Measurements from ENCODE around the gene MCC.

DNA sequence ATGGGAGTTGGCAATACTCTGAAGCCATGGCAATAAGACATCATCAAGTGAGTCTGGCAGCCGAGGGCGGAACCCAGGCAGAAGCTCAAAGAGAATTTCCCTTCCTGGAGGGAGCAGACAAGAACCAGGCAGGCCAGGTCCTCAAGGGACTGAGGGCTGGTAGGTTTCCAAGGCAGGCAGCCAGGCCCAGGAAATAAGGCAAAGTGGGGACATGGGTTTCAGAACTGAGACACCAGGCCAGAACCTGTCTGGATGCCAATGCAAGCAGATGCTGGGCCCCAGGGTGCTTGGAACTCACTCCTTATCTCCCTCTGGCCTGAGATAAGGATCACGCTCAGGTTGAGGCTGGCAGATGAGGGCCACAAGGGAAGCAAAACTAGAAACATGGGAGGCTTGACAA, 62.3 kb downstream of the MCC start:
- TF ChIP-seq ARNTL (CRISPR knock-in tag; IDR thresholded peaks at IDR 0.05; ENCODE audit: borderline replicate concordance, low read depth), result no peak
- no peak for TF ChIP-seq RARB (CRISPR knock-in tag; IDR thresholded peaks at IDR 0.05)
- TF ChIP-seq, protein P1, sequence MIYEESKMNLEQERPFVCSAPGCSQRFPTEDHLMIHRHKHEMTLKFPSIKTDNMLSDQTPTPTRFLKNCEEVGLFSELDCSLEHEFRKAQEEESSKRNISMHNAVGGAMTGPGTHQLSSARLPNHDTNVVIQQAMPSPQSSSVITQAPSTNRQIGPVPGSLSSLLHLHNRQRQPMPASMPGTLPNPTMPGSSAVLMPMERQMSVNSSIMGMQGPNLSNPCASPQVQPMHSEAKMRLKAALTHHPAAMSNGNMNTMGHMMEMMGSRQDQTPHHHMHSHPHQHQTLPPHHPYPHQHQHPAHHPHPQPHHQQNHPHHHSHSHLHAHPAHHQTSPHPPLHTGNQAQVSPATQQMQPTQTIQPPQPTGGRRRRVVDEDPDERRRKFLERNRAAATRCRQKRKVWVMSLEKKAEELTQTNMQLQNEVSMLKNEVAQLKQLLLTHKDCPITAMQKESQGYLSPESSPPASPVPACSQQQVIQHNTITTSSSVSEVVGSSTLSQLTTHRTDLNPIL (CRISPR knock-in tag; IDR thresholded peaks at IDR 0.05; ENCODE audit: low read depth), result no peak
- TF ChIP-seq, protein P2, sequence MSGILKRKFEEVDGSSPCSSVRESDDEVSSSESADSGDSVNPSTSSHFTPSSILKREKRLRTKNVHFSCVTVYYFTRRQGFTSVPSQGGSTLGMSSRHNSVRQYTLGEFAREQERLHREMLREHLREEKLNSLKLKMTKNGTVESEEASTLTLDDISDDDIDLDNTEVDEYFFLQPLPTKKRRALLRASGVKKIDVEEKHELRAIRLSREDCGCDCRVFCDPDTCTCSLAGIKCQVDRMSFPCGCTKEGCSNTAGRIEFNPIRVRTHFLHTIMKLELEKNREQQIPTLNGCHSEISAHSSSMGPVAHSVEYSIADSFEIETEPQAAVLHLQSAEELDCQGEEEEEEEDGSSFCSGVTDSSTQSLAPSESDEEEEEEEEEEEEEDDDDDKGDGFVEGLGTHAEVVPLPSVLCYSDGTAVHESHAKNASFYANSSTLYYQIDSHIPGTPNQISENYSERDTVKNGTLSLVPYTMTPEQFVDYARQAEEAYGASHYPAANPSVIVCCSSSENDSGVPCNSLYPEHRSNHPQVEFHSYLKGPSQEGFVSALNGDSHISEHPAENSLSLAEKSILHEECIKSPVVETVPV (CRISPR knock-in tag; IDR thresholded peaks at IDR 0.05), result no peak
- no peak for TF ChIP-seq ISL1 (CRISPR knock-in tag; IDR thresholded peaks at IDR 0.05)
- TF ChIP-seq, protein P3, sequence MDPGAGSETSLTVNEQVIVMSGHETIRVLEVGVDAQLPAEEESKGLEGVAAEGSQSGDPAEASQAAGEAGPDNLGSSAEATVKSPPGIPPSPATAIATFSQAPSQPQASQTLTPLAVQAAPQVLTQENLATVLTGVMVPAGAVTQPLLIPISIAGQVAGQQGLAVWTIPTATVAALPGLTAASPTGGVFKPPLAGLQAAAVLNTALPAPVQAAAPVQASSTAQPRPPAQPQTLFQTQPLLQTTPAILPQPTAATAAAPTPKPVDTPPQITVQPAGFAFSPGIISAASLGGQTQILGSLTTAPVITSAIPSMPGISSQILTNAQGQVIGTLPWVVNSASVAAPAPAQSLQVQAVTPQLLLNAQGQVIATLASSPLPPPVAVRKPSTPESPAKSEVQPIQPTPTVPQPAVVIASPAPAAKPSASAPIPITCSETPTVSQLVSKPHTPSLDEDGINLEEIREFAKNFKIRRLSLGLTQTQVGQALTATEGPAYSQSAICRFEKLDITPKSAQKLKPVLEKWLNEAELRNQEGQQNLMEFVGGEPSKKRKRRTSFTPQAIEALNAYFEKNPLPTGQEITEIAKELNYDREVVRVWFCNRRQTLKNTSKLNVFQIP (CRISPR knock-in tag; IDR thresholded peaks at IDR 0.05; ENCODE audit: borderline replicate concordance, low read depth), result no peak
- TF ChIP-seq GLIS3 (CRISPR knock-in tag; IDR thresholded peaks at IDR 0.05), result no peak
